Epithelial cell of proximal tubule (primary cell): ENCODE measurements around the gene CXCR2. TPM values are rescaled to one million over a fixed set of nuclear protein-coding genes. Genes with fewer than 3 reads are reported as not detected.

ENCODE experiments used
- DNase-seq: peaks from one replicate; pipeline ENCODE4 v3.0.0-alpha.2; 2011; ENCODE audit warnings: low read depth
- H3K4me3 ChIP-seq: 2 replicates; pipeline ENCODE4 v1.5.1; 2011; ENCODE audit warnings: low read depth, mild to moderate bottlenecking, low read length
- CTCF ChIP-seq: conservative IDR thresholded peaks from 2 replicates; pipeline ENCODE4 v1.5.1; 2012; ENCODE audit warnings: low read depth, mild to moderate bottlenecking, low read length
- total RNA-seq: library from RNA; depleted of rRNA; stranded (reverse); fragments of >200 nt; gene quantifications from 2 replicates; pipeline ENCODE4 v1.2.3, GENCODE V29; 2015

Gene CXCR2
- total RNA-seq, 1 donor from 2014 or later = not detected

DNA sequence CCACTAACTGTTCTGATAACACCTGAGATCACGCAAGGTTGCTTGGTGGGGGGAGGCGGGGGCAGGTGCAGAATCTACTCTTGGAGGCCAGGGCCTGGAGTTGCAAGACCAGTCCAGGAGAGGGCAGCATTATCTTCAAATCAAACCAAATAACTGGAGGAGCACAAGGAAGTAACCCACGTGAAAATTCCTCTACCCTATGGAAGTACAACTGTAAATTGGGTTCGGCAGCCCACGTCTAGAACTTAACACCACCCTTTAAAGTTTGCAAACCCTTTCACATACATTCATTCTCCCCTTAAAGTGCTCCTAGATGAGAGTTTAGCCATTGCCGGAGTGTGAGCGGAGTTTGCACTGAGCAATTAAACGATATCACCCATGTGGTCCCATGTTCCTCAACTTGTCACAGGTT, 60.5 kb downstream of the CXCR2 start:
- TF ChIP-seq CTCF = peak; percentile 87
- H3K4me3 ChIP-seq = peak overlapping the region; percentile 26
- peak; percentile 22 for DNase-seq

Other genes with a start within 250 kb of the CXCR2 start
- 4.3 and 25.1 TPM in 2 replicates for gene TNS1, start 123.0 kb upstream of the CXCR2 start, total RNA-seq
- gene RUFY4, start 56.8 kb upstream of the CXCR2 start, total RNA-seq = not detected in 2 replicates
- not detected in 2 replicates for gene CXCR1, start 40.9 kb downstream of the CXCR2 start, total RNA-seq
- 458 and 717 TPM in 2 replicates for gene ARPC2, start 91.2 kb downstream of the CXCR2 start, total RNA-seq
- 1.0 and 2.3 TPM in 2 replicates for gene GPBAR1, start 135.0 kb downstream of the CXCR2 start, total RNA-seq
- 119 and 173 TPM in 2 replicates for gene AAMP, start 144.1 kb downstream of the CXCR2 start, total RNA-seq
- 53.3 and 55.3 TPM in 2 replicates for gene PNKD, start 144.5 kb downstream of the CXCR2 start, total RNA-seq
- gene TMBIM1, start 166.5 kb downstream of the CXCR2 start, total RNA-seq = 109 and 165 TPM in 2 replicates
- gene CATIP, start 230.8 kb downstream of the CXCR2 start, total RNA-seq = not detected in 2 replicates